B cell (primary cell): ENCODE measurements around the gene CHCHD3. TPM values are rescaled to one million over a fixed set of nuclear protein-coding genes. Genes with fewer than 3 reads are reported as not detected.

ENCODE experiments used
- ATAC-seq: fragments of 200-7000 bp; cut with Tn5 transposase; one replicate; pipeline ENCODE4 v1.10.0; 2021; ENCODE audit warnings: low read depth, mild to moderate bottlenecking, moderate number of reproducible peaks, moderate library complexity
- CTCF ChIA-PET: fragments of 350-600 bp; sonication (Branson Sonifier 250); formaldehyde crosslinking; loops from one replicate; lab custom pipeline; 2021; ENCODE audit warnings: antibody characterized with exemption, inconsistent platforms; lab: Charles Lee
- POLR2A ChIA-PET: fragments of 350-600 bp; sonication (Branson Sonifier 250); formaldehyde crosslinking; loops from one replicate; lab custom pipeline; 2021; ENCODE audit warnings: antibody characterized with exemption; lab: Charles Lee
- DNase-seq: peaks from one replicate; pipeline ENCODE4 v3.0.0; 2013
- H2AFZ ChIP-seq: 2 replicates; pipeline ENCODE4 v1.6.1; 2012; ENCODE audit warnings: mild to moderate bottlenecking, low read depth, low read length; ENCODE audit not compliant: insufficient read depth, poor library complexity, severe bottlenecking
- H3K27ac ChIP-seq, 2 donors: 1 replicate in 1 of 2; 2 replicates in 1 of 2; pipeline ENCODE4 v1.5.1; 2012 to 2013; ENCODE audit warnings: low read length in 2 of 2, mild to moderate bottlenecking in 2 of 2, moderate library complexity in 1 of 2
- H3K27me3 ChIP-seq, 4 experiments: fragments of 200-600 bp in 1 of 4; sonication (generic) in 1 of 4; replicated peaks in 1 of 4; 1 replicate in 2 of 4; 2 replicates in 2 of 4; pipeline versions ENCODE4 v1.6.1 to v1.7.0; 2013 to 2016; ENCODE audit warnings: low read length in 3 of 4, mild to moderate bottlenecking in 2 of 4, mixed read lengths in 1 of 4, moderate library complexity in 1 of 4; ENCODE audit not compliant: insufficient read depth in 4 of 4, control insufficient read depth in 3 of 4; ENCODE audit errors: control extremely low read depth in 1 of 4
- H3K36me3 ChIP-seq, 2 experiments: replicated peaks in 1 of 2; 1 replicate in 1 of 2; 2 replicates in 1 of 2; pipeline versions ENCODE4 v1.6.1 to v1.7.1; 2013; ENCODE audit warnings: low read length in 1 of 2; ENCODE audit not compliant: insufficient read depth in 2 of 2, control insufficient read depth in 1 of 2; ENCODE audit errors: control extremely low read depth in 1 of 2, extremely low read depth in 1 of 2
- H3K4me1 ChIP-seq, 2 donors: fragments of 200-600 bp in 1 of 2; sonication (generic) in 1 of 2; 1 replicate in 1 of 2; 2 replicates in 1 of 2; pipeline versions ENCODE4 v1.5.1 to v1.6.1; 2013 to 2017; ENCODE audit warnings: low read length in 2 of 2; ENCODE audit not compliant: control insufficient read depth in 2 of 2, insufficient read depth in 2 of 2
- H3K4me2 ChIP-seq: replicated peaks from 2 replicates; pipeline ENCODE3; 2012; ENCODE audit warnings: mild to moderate bottlenecking, low read depth, low read length; ENCODE audit not compliant: poor library complexity, severe bottlenecking
- H3K4me3 ChIP-seq, 5 experiments: fragments of 200-600 bp in 1 of 5; sonication (generic) in 1 of 5; 1 replicate in 3 of 5; 2 replicates in 2 of 5; pipeline versions ENCODE4 v1.5.1 to v1.7.0; 2011 to 2016; ENCODE audit warnings: low read length in 4 of 5, mild to moderate bottlenecking in 4 of 5, low read depth in 2 of 5, control low read depth in 1 of 5, moderate library complexity in 1 of 5; ENCODE audit not compliant: insufficient read depth in 1 of 5; ENCODE audit errors: control extremely low read depth in 1 of 5, extremely low read depth in 1 of 5
- H3K79me2 ChIP-seq: fragments of 200-600 bp; sonication (generic); one replicate; pipeline ENCODE4 v1.6.0; 2016; ENCODE audit warnings: low read length; ENCODE audit not compliant: control insufficient read depth, insufficient read depth
- H3K9ac ChIP-seq: fragments of 200-600 bp; sonication (generic); 2 replicates; pipeline ENCODE4 v1.6.1; 2017; ENCODE audit warnings: mild to moderate bottlenecking, low read length, moderate library complexity
- H3K9me3 ChIP-seq, 3 donors: one replicate each; pipeline versions ENCODE4 v1.6.1 to v1.7.1; 2013; ENCODE audit warnings: low read length in 2 of 3; ENCODE audit not compliant: control insufficient read depth in 2 of 3, insufficient read depth in 1 of 3; ENCODE audit errors: control extremely low read depth in 1 of 3
- H4K20me1 ChIP-seq: 2 replicates; pipeline ENCODE4 v1.6.0; 2012; ENCODE audit warnings: mild to moderate bottlenecking, low read length; ENCODE audit not compliant: insufficient read depth, control insufficient read depth, poor library complexity, severe bottlenecking
- H3K27ac Mint-ChIP-seq: one replicate; pipeline ENCODE4 v1.8.0; 2021; ENCODE audit warnings: mixed read lengths
- H3K27me3 Mint-ChIP-seq: one replicate; pipeline ENCODE4 v1.8.0; 2021; ENCODE audit warnings: mixed read lengths
- H3K4me1 Mint-ChIP-seq: one replicate; pipeline ENCODE4 v1.8.0; 2021; ENCODE audit warnings: mixed read lengths
- H3K4me3 Mint-ChIP-seq: one replicate; pipeline ENCODE4 v1.8.0; 2021; ENCODE audit warnings: mixed read lengths
- H3K9me3 Mint-ChIP-seq: one replicate; pipeline ENCODE4 v1.8.0; 2022; ENCODE audit warnings: mixed read lengths; ENCODE audit not compliant: insufficient read depth
- CTCF ChIP-seq: fragments of 200-600 bp; IDR thresholded peaks from one replicate; pipeline ENCODE4 v1.8.0; 2022; ENCODE audit warnings: antibody characterized with exemption, mild to moderate bottlenecking
- EZH2 ChIP-seq: IDR thresholded peaks from 2 replicates; pipeline ENCODE4 v1.6.1; 2012; ENCODE audit warnings: borderline replicate concordance, low read depth, mild to moderate bottlenecking, moderate library complexity, low read length; ENCODE audit not compliant: insufficient read depth, poor library complexity, severe bottlenecking
- WGBS: methylation state at CpG from one replicate; pipeline ENCODE4 v1.1.5; 2013; ENCODE audit warnings: missing lambda C conversion rate; ENCODE audit not compliant: insufficient coverage; 5-methylcytosine and 5-hydroxymethylcytosine counted together
- intact Hi-C: fragments of 100-400 bp; cut with micrococcal nuclease; formaldehyde crosslinking; loops from one replicate; pipeline ENCODE4 v1.10.0; 2022
- polyA plus RNA-seq: library from polyadenylated mRNA; depleted of rRNA; stranded (reverse); fragments of >200 nt; gene quantifications from 2 replicates; pipeline ENCODE4 v1.2.3, GENCODE V29; 2012
- total RNA-seq, 2 donors: library from RNA; stranded (reverse); fragments of 120-200 nt in 1 of 2; gene quantifications; 1 replicate in 1 of 2; 2 replicates in 1 of 2; pipeline versions ENCODE4 v1.2.3 to v1.2.4, GENCODE V29; 2013 to 2022

Gene CHCHD3
- total and polyA plus RNA-seq, 2 donors (not counting 1 experiment from before 2014, with no cell fraction given), result 20.1 to 38.4 TPM

GRCh38 chr7:132866551-132866950 lies 215.3 kb downstream of the CHCHD3 start:
- no peak overlapping the region for H3K27ac Mint-ChIP-seq
- no peak for ATAC-seq
- no peaks in the 10 kb centered on the region for H3K27me3 Mint-ChIP-seq
- Histone ChIP-seq H3K4me3 (no peak overlapping the region), H4K20me1 (no peaks in the 10 kb centered on the region), H3K9me3 (peaks cover 0 to 2% (median 0%) of the 10 kb centered on the region in 3 donors), H2AFZ (no peak overlapping the region), H3K4me2 (no peak overlapping the region), H3K4me1 (peaks cover 8 to 9% of the 10 kb centered on the region in 2 donors), H3K36me3 (peaks cover 0 to 6% of the 10 kb centered on the region in 2 experiments), H3K27ac (no peak overlapping the region), H3K9ac (no peak overlapping the region), H3K79me2 (no peaks in the 10 kb centered on the region), H3K27me3 (no peaks in the 10 kb centered on the region)
- H3K4me1 Mint-ChIP-seq, result peaks cover 20% of the 10 kb centered on the region
- DNase-seq, result no peak
- H3K4me3 Mint-ChIP-seq, result no peak overlapping the region
- 100% methylated on average over 1 of the region's 1 CpG for WGBS
- H3K9me3 Mint-ChIP-seq, result peaks cover 5% of the 10 kb centered on the region
- TF ChIP-seq EZH2 (no peak), CTCF (no peak)
- ChIA-PET CTCF (no interaction called here), POLR2A (no interaction called here)
- intact Hi-C loops, result no loop called here

- intact Hi-C loops, result no loop called here
- ChIA-PET CTCF (no interaction called here), POLR2A (no interaction called here)
- peaks cover 0 to 2% (median 0%) of the 10 kb centered on the region in 3 donors for H3K9me3 ChIP-seq
- H4K20me1 ChIP-seq, result no peaks in the 10 kb centered on the region
- H3K27ac ChIP-seq, result no peak overlapping the region
- Mint-ChIP-seq H3K27ac (no peak overlapping the region), H3K4me1 (peaks cover 18% of the 10 kb centered on the region), H3K4me3 (no peak overlapping the region), H3K27me3 (no peaks in the 10 kb centered on the region), H3K9me3 (peaks cover 5% of the 10 kb centered on the region)
- H3K9ac ChIP-seq, result no peak overlapping the region
- H3K4me1 ChIP-seq, result peaks cover 8 to 9% of the 10 kb centered on the region in 2 donors
- no peak overlapping the region for H3K4me3 ChIP-seq
- ATAC-seq (no peak), DNase-seq (no peak)
- TF ChIP-seq CTCF (no peak), EZH2 (no peak)
- WGBS, result no CpG with 5 or more reads among the region's 2 CpGs
- H3K27me3 ChIP-seq, result no peaks in the 10 kb centered on the region
- no peaks in the 10 kb centered on the region for H3K79me2 ChIP-seq
- peaks cover 2 to 6% of the 10 kb centered on the region in 2 experiments for H3K36me3 ChIP-seq
- H2AFZ ChIP-seq, result no peak overlapping the region
- no peak overlapping the region for H3K4me2 ChIP-seq
Observed at GRCh38 chr7:132866144-132866531, 215.8 kb downstream of the CHCHD3 start.
